Peyer's patch (tissue), 4 donors: ENCODE measurements around the gene AMFR. TPM values are rescaled to one million over a fixed set of nuclear protein-coding genes. Genes with fewer than 3 reads are reported as not detected.

Source experiments
- DNase-seq, 3 donors: peaks; one replicate each; pipeline ENCODE4 v3.0.0-alpha.2; 2017 to 2019
- H3K27ac ChIP-seq, 4 donors: fragments of 200-600 bp; sonication (generic); one replicate each; pipeline ENCODE4 v1.5.1; 2016 to 2019
- H3K27me3 ChIP-seq, 2 donors: fragments of 200-600 bp; sonication (generic); one replicate each; pipeline ENCODE4 v1.5.1; 2019
- H3K36me3 ChIP-seq, 3 donors: fragments of 200-600 bp; sonication (generic); one replicate each; pipeline ENCODE4 v1.5.1; 2016 to 2019
- H3K4me1 ChIP-seq, 4 donors: fragments of 200-600 bp; sonication (generic); one replicate each; pipeline ENCODE4 v1.5.1; 2016 to 2019
- H3K4me3 ChIP-seq, 4 donors: fragments of 200-600 bp; sonication (generic); 1 replicate in 3 of 4; 2 replicates in 1 of 4; pipeline ENCODE4 v1.5.1; 2016 to 2019; ENCODE audit warnings: mild to moderate bottlenecking in 1 of 4
- H3K9me3 ChIP-seq, 4 donors: fragments of 200-600 bp; sonication (generic); one replicate each; pipeline ENCODE4 v1.5.1; 2016 to 2019; ENCODE audit warnings: mild to moderate bottlenecking in 1 of 4
- POLR2A ChIP-seq, 2 donors: fragments of 450-650 bp; IDR thresholded peaks; one replicate each; pipeline ENCODE4 v1.5.1; 2017; ENCODE audit warnings: antibody characterized with exemption in 2 of 2, mild to moderate bottlenecking in 2 of 2, moderate library complexity in 2 of 2
- total RNA-seq, 4 donors: library from RNA; depleted of rRNA; stranded (reverse); fragments of >200 nt; gene quantifications; one replicate each; pipeline ENCODE4 v1.1.0, GENCODE V29; 2016
- TF ChIP-seq, protein P1 (sequence below), 6 experiments: fragments of 450-650 bp in 4 of 6; fragments of 200-600 bp in 2 of 6; sonication (generic) in 1 of 6; IDR thresholded peaks; one replicate each; pipeline ENCODE4 v1.5.1; 2017 to 2019; ENCODE audit warnings: antibody characterized with exemption in 6 of 6, mild to moderate bottlenecking in 3 of 6, moderate library complexity in 1 of 6

Gene AMFR
- total RNA-seq, 4 donors from 2014 or later, result 149 to 265 (median 170) TPM

DNA sequence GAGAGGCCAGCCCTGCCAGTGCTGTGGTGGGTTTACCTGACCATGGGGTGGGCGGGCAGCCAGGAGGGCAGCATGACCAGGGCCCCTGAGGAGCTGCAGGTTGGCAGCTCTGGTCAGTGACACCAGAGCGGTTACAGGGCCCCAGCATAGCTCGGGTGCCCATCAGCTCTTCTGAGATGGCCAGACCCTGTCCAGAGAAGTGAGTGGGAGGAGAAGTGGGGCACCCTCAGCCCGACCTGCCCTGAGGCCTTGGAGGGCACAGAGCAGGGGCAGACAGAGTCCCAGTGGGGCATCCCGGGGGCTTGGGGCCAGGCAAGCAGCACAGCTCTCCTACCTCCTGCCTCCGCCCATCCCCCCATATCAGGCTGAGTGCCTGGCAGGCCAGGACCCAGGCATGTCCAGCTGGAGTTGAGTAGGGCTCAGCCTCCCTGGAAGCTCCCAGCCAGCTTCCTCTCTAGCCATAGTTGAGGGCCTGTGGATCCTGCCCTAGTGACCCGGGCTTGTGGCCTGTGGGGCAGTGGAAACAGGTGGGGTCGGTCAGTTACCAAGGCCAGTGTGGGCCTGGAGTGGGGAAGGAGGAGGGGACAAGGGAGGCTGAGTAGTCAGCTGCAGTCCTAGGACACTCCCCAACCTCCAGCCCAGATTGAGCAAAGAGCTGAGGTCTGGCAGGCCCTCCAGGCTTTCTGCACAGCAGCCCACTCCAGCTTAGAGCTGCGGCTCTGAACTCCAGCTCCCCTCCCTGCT lies 83.5 kb downstream of the AMFR start:
- H3K27me3 ChIP-seq, result no peaks in the 10 kb centered on the region
- H3K4me3 ChIP-seq, result no peak overlapping the region
- H3K9me3 ChIP-seq, result no peaks in the 10 kb centered on the region
- TF ChIP-seq, protein P1, sequence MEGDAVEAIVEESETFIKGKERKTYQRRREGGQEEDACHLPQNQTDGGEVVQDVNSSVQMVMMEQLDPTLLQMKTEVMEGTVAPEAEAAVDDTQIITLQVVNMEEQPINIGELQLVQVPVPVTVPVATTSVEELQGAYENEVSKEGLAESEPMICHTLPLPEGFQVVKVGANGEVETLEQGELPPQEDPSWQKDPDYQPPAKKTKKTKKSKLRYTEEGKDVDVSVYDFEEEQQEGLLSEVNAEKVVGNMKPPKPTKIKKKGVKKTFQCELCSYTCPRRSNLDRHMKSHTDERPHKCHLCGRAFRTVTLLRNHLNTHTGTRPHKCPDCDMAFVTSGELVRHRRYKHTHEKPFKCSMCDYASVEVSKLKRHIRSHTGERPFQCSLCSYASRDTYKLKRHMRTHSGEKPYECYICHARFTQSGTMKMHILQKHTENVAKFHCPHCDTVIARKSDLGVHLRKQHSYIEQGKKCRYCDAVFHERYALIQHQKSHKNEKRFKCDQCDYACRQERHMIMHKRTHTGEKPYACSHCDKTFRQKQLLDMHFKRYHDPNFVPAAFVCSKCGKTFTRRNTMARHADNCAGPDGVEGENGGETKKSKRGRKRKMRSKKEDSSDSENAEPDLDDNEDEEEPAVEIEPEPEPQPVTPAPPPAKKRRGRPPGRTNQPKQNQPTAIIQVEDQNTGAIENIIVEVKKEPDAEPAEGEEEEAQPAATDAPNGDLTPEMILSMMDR (IDR thresholded peaks at IDR 0.05), result no peak
- TF ChIP-seq POLR2A (IDR thresholded peaks at IDR 0.05), result no peak
- no peaks in the 10 kb centered on the region for H3K4me1 ChIP-seq
- H3K27ac ChIP-seq, result no peak overlapping the region
- DNase-seq, result no peak
- H3K36me3 ChIP-seq, result no peaks in the 10 kb centered on the region

DNA sequence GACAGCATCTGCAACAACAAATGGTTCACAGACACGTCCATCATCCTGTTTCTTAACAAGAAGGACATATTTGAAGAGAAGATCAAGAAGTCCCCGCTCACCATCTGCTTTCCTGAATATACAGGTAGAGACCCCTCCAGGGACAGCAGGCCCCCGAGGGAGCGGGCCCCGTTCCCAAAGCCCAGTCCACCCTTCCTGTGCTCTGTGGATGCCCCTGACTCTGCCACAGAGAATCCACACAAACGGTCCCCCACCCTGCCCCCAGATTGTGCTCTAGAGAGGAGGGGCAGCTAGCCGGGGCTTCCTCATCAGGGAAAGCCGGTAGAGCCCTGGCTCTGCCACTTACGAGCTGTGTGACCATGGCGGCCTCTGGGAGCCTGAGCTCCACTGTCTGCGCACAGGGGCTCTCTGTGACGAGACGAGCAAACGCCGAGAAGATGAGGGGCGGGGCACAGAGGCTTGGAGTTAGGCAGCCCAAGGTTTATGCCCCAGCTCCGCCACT lies 84.4 kb downstream of the AMFR start:
- TF ChIP-seq POLR2A (IDR thresholded peaks at IDR 0.05), result no peak
- TF ChIP-seq, protein P1 (IDR thresholded peaks at IDR 0.05), result no peak
- Histone ChIP-seq H3K27ac (no peak overlapping the region), H3K36me3 (no peaks in the 10 kb centered on the region), H3K27me3 (no peaks in the 10 kb centered on the region), H3K4me3 (no peak overlapping the region), H3K4me1 (no peaks in the 10 kb centered on the region), H3K9me3 (no peaks in the 10 kb centered on the region)
- no peak for DNase-seq

DNA sequence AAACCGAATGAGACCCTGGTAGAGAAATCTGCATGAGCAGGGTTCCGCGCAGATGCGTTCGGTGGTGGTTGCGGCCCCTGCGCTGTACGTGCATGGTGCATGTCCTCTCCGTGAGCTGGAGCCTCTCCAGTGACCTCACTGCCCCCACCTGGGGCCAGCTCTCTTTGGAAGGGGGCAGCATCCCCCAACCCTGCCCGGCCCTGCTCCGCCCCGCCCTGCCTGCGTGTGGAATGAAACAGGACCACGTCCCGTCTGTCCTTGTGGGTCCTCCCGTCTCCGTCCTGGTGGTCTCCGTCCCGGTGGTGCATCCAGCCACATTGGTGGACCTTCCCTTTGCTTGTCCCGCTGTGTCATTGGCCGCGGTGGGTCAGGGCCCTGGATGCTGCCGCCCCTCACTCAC lies 84.9 kb downstream of the AMFR start:
- no peaks in the 10 kb centered on the region for H3K36me3 ChIP-seq
- no peaks in the 10 kb centered on the region for H3K4me1 ChIP-seq
- no peak overlapping the region for H3K27ac ChIP-seq
- no peaks in the 10 kb centered on the region for H3K27me3 ChIP-seq
- DNase-seq, result no peak
- TF ChIP-seq POLR2A (IDR thresholded peaks at IDR 0.05), result no peak
- TF ChIP-seq, protein P1 (IDR thresholded peaks at IDR 0.05), result no peak
- no peaks in the 10 kb centered on the region for H3K9me3 ChIP-seq
- no peak overlapping the region for H3K4me3 ChIP-seq

DNA sequence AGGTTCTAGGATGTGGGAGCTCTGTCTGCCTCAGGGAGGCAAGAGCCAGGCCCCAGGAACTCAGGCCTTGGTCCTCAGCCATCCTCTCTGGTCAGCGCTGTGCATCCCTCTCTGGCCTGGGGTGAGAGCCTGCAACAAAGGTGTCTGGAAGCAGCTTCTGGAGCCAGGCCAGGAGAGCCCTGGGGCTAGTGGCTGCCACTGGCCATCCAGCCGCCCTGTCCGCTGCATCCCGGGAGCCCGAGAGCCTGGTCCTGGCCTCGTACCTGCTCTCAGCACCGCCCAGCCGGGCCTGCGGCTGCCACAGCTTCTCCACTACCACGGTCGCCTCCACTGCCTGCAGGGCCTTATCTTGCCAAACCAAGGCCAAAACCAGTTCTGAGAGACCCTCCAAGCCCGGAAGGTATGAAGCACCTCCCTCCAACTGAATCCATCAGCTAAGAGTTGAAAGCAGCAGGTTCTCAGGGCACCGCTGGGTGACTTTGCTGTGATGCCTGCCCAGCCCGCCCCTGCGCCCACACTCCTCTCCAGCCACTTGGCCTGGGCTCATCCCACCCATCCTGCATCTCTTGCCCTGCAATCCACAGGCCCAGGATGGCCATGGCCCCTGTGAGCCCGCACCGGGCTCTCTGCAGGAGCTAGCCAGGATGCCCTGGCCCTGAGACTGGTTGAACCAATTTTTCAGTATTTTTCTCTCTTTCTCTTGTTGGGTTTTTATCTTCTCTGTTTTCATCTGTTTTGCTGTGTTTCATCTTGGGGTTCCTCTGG lies 85.7 kb downstream of the AMFR start:
- Histone ChIP-seq H3K36me3 (peaks cover 0 to 6% (median 0%) of the 10 kb centered on the region in 3 donors), H3K4me1 (no peaks in the 10 kb centered on the region), H3K9me3 (no peaks in the 10 kb centered on the region), H3K27me3 (no peaks in the 10 kb centered on the region), H3K4me3 (no peak overlapping the region), H3K27ac (no peak overlapping the region)
- no peak for TF ChIP-seq POLR2A (IDR thresholded peaks at IDR 0.05)
- TF ChIP-seq, protein P1 (IDR thresholded peaks at IDR 0.05), result no peak
- DNase-seq, result no peak

DNA sequence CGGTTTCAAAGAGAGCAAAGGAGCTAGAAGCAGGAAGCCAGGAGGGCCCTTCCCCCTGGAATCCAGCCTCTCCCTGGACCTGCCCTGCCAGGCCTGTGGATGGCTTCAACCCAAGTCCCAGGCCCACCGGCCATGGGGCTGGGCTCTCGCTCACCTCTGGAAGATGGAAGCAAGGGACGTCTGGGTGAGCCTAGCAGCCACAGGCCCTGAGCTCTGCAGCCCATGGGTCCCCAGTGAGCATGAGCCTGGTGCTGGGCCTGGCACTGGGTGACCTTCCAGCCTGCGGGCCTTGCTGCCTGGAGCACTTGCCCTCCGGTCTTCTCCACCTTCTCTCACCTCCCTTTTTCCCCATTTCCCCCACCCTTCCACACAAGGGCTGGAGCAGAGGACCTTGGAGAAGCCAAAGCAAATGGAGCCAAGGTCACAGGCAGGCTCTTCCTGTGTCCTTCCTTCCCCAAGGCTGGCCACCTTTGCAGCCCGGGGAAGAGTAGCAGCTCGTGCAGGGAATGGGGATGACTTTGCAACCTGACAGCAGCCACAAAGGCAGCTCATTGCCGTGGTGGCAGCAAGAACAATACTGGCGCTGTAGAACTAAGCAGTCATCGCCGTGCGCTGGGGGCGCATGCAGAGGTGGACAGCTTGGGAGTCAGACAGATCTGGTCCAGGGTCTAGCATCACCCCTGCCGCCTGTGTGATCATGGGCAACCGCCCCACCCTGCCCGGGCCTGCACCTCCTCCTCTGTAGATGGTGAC lies 86.6 kb downstream of the AMFR start:
- Histone ChIP-seq H3K4me1 (no peaks in the 10 kb centered on the region), H3K27ac (no peak overlapping the region), H3K9me3 (no peaks in the 10 kb centered on the region), H3K27me3 (no peaks in the 10 kb centered on the region), H3K36me3 (peaks cover 0 to 7% (median 0%) of the 10 kb centered on the region in 3 donors), H3K4me3 (no peak overlapping the region)
- no peak for DNase-seq
- no peak for TF ChIP-seq POLR2A (IDR thresholded peaks at IDR 0.05)
- TF ChIP-seq, protein P1 (IDR thresholded peaks at IDR 0.05), result no peak
